Midbrain (tissue), 1 donor: ENCODE measurements around the gene SRCAP.
A peak's percentile ranks its signal among the peaks of the same experiment; 100 is the strongest.

ENCODE experiments used
- DNase-seq: peaks from one replicate; lab custom pipeline; 2025; lab: John Stamatoyannopoulos, UW

The SRCAP gene

DNA sequence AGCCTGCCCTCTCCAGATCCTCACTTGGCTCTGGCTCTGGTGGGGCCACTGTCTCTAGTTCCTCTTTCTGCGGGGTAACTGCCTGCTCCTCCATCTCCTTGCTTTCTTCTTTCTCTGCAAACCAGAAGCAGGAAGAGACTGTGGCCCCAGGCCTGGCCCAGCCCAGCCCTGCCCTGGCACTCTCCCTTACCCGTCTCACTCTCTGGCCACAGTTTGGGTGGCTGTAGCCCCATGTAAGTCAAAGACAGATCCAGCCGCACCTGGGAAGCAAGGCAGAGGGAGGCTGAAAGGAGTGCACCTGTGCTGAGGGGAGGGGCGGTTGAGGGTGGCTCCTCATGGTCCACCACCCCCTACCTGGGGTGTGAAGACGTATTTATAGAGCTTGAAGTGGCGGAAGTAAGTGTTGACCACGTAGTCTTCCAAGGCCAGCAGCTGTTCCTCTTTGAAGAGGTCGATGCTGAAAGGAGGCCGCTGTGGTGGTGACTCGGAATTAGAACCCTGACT is 60.1 kb downstream of the SRCAP start:
- no peak for DNase-seq

DNA sequence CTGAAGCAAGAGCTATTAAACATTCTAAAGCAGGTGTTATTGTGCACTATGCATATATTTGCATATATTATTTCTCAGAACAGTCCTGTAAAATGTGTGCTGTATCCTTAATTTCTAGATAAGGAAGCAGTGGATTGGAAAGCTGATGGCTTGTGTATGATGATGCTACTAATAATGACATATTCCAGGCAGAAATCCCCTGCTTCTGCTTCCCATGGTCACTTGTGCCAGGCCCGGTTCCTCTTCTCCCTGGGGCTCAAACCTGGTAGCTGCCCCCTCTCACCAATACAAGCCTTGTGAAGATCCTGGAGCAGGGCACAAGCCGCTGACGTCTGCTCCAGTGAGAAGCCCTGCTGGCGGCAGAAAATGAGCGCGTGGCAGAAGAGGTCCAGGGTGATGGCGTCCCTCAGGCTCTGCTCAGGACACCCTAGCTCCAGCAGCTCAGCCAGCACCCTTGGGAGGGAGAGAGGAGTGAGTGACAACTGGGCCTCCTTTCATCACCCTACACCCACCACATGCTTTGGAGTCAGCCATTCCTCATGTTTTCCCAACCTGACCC is 61.1 kb downstream of the SRCAP start:
- no peak for DNase-seq

DNA sequence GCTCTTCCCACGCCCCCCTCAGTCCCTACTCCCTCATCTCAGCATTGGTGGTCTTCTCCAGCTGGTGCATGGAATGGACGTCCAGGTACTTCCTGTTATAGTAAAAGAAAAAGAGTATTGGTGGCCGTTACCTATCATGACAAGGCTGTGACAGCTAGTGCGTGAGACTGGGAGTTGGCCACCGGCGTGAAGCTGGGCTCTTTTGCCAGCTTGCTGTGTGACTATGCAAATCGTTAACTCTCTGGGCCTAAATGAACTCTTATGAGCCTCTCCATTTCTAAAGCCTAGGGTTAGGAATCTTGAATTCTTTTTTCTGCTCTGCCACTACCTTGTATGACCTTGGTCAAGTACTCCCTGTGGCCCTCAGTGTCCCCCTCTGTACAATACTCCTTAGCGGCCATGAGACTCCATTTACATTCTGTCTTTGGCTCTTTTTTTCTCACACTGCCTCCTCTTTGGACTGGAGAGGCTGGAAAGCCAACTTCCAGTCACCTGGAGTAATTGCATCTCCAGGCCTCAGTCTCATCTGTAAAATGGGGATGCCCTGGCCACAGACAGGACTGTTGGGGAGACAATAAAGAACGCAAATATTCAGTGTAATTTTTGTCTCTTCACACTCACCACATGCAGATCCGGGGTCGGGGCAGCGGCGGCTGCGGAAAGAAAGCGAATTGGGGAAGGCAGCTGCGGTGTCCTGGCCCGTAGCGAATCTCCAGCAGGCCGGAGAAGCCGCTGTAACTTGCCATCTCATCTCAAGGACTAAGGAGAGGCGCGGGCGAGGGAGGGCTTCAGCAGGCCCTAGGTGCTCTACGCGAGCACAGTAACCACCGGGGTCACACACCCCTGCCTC is 61.8 kb downstream of the SRCAP start:
- DNase-seq: no peak

DNA sequence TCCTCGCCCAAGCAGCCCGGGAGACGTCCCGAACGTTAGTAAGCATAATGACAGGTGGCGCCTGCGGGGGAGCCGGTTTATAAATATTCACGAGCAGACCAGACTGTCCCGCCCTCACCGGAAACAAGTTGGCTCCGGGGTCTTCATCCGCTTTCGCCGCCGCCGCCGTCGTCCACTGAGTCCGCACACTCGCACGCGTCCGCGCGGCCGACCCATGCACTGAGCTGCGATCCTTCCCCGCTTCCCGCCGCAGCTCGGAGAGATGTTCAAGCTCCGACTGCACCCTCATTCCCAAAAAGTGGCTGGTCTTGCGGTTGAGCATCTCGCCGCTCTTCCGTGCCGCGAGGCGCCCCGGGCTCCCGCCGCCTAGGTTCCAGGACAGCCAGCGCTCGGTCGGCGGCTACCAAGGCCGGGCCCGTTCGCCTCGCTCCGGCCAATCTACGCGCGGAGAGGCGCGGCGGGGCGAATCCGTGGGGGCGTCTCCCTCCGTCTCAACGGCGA is 62.5 kb downstream of the SRCAP start:
- no peak for DNase-seq

DNA sequence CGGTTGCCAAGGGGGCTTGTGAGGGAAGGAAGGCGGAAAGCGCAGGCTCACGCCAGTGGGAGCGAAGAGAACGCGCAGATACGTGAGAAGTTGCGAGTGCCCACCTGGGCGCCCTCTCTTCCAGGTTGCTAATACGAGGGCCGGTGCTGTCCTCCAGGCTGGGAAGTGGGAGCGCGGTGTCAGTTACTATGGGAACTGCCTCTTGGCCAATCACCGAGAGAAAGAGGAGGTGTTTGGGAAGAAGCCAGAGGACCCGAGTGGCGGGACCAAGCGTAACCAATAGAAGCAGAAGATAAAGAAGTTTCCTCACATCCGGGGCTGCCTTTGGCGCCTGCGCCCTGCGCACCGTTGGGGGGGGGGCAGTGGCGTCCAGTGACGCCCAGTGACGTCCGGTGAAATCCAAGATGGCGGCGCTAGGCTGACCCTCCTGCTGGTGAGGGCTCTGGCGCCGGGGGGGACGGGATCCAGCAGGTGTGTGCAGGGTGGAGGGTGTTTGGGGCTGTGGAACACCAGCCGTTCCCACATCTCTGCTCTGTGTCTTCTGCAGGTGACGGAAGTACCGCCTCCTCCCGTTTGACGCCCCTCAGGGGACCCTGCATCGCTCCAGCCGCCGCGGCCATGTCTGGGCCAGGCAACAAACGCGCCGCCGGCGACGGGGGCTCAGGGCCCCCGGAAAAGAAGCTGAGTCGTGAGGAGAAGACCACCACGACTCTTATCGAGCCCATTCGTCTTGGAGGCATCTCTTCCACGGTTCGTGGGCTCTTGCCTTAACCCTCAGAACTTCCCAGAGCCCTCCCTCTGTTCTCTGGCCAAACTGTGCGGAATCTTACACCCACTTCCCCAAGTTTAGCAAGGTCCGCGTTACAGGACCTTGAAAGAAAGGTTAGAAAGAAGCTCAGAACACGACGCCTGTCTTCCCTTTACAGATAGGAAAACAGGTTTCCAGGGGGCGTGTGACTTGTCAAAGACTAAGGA is 63.2 kb downstream of the SRCAP start, which contains the start of the genes CFAP119 and RNF40:
Gene CFAP119 (minus strand): TSS at position 135 of the 975 bp plus-strand sequence. CDS start 314 bp downstream, outside the sequence.
Gene RNF40 (plus strand): TSS at position 395 of the 975 bp plus-strand sequence. CDS start 224 bp downstream, at position 619.
- peak; percentile 97 for DNase-seq

DNA sequence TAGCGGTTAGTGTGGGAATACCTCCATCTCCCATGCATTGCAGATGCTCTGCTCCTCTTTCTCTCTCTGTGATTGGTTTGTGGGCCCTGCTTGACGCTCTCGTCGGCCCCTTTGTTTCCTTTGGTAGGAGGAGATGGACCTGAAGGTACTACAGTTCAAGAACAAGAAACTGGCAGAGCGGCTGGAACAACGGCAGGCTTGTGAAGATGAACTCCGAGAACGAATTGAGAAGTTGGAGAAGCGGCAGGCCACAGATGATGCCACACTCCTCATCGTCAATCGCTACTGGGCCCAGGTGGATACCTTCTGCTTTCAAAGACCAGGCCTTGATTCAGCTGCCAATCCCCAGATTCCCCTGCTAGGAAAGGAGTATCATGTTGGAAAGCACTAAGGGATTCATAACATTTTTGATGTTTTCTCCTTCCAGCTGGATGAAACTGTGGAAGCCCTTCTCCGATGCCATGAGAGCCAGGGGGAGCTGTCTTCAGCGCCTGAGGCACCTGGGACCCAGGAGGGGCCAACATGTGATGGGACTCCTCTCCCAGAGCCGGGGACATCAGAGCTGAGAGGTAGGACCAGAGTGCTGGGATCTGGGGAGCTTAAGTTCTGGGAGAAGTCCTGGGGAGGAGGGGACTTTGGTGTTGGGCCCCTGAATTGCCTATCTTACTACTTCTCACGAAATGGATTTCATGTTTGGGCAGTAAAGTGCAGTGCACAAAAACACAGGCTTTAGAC is 64.2 kb downstream of the SRCAP start:
- no peak for DNase-seq

DNA sequence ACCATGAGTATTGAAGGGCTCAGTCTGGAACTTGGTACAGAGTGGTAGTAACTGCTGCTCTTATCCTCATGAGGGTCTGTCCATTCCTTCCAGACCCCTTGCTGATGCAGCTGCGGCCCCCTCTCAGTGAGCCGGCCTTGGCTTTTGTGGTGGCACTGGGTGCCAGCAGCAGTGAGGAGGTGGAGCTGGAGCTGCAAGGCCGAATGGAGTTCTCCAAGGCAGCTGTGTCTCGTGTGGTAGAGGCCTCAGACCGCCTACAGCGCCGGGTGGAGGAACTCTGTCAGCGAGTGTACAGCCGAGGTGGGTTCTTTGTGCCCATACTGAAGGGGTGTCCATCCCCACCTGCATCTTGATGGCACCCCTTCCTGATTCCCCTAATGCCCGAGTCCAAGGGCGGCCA is 65.1 kb downstream of the SRCAP start:
- no peak for DNase-seq

DNA sequence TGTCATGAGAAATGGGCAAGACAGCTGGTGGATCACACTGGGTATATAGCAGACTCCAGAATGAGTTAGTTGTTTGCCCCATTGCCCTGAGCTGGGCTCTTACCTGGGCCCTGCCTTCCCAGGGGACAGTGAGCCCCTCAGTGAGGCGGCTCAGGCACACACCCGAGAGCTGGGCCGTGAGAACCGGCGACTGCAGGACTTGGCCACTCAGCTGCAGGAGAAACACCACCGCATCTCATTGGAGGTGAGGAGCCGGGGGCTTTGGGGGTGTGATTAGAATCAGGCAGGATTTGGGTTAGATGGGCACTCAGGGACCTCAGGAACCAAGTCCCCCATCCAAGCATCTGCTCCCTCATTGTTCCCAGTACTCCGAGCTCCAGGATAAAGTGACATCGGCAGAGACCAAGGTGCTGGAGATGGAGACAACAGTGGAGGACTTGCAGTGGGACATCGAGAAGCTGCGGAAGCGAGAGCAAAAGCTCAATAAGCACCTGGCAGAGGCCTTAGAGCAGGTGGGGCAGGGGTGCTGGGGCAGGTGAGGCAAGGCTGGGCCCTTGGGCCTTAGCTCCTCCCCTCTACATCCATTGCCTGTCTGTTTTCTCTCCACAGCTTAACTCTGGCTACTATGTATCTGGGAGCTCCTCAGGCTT is 66.0 kb downstream of the SRCAP start:
- DNase-seq: no peak

DNA sequence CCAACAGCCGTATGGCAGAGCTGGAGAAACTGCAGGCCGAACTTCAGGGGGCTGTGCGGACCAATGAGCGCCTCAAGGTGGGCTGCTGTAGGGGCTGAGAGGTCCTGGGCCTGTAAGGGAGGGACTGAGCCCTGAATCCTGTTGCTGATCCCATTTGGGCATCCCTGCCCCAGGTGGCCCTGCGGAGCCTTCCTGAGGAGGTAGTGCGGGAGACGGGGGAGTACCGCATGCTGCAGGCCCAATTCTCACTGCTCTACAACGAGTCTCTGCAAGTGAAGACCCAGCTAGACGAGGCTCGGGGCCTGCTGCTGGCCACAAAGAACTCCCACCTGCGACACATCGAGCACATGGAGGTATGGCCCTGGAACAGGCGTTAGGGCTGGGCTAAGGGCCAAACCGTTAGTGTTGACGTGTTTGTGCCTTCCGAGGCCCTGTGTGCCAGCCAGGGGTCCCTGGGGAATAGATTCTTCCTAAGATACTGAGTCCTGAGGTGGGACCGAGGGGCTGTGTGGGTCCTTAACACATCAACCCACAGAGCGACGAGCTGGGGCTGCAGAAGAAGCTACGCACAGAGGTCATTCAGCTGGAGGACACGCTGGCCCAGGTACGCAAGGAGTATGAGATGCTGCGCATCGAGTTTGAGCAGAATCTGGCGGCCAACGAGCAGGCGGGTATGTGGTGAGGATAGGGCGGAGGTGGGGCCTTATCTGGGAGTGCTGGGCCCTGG is 67.4 kb downstream of the SRCAP start:
- no peak for DNase-seq

DNA sequence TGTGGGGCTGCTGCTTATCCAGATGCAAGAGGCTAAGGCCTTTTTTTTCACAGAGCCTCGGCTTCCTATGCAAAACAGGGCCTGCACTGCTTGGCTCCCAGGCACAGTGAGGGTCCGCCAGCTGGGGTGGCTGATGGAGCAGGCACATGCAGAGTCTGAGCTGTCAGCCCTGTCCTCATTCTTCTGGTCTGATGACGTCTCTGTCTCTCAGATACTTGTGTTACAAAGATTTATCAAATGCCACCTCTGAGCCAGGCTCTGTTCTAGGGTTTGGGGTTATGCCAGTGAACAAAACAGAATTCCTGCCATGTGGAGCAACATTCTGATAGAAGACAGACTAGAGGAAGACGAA is 67.9 kb downstream of the SRCAP start:
- no peak for DNase-seq

DNA sequence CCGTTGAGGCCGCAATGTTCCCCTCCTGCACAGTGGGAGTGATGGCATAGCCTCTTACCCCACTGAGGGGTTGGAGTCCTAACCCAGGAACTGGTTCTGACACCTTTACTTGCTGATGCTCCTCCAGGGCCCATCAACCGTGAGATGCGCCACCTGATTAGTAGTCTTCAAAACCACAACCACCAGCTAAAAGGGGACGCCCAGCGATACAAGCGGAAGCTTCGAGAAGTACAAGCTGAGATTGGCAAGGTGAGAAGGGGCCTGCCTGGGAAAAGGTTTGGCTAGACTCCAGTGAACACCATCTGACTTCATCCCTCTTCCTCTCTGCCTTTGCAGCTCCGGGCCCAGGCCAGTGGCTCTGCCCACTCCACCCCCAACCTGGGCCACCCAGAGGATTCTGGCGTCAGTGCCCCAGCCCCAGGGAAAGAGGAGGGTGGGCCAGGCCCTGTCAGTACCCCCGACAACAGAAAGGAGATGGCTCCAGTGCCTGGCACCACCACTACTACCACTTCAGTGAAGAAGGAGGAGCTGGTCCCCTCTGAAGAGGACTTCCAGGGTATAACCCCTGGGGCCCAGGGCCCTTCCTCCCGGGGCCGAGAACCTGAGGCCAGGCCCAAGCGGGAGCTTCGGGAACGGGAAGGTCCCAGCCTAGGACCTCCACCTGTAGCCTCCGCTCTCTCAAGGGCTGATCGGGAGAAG is 68.9 kb downstream of the SRCAP start:
- DNase-seq: no peak

DNA sequence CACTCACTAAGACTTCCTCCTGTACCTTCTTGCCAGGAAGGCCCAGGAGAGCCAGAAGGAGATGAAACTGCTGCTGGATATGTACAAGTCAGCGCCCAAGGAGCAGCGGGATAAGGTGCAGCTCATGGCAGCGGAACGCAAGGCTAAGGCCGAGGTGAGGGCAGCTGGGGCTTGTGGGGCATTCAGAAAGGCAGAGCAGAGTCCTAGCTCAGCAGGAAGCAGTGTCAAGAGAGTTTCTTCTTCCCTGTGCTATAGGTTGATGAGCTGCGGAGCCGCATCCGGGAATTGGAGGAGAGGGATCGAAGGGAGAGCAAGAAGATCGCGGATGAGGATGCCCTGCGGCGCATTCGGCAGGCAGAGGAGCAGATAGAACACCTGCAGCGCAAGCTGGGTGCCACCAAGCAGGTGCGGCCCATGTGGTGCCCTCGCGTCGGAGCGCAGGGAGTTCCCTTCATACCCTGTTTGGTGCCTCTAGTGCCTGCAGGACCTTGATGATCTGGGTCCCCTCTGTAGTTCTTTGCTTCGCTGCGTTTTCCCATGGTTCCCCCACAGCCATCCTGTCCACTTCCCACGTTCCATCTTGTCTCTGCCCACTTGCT is 69.7 kb downstream of the SRCAP start:
- no peak for DNase-seq

DNA sequence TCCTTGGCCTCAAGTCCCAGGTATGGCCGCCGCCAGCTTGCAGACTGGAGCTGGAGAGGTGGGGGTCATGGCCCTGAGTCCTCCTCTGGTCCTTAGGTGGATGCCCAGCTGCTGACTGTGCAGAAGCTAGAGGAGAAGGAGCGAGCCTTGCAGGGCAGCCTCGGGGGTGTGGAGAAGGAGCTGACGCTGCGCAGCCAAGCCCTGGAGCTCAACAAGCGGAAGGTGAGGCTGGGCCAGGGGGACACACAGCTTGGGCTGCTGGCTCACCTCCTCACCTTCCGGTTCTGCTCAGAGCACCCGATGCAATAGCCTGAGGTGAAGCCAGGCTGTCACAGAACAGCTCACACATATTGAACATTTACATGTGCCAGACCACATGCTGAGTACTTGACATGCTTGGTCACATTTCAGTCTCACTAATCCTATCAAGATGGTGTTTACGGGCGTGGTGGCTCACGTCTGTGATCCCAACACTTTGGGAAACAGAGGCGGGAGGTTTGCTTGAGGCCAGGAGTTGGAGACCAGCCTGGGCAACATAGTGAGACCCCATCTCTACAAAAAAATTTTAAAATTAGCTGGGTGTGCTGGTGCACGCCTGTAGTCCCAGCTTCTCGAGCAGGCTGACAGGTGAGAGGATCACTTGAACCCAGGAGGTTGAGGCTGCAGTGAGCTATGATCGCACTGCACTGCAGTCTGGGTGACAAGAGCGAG is 70.6 kb downstream of the SRCAP start:
- no peak for DNase-seq

DNA sequence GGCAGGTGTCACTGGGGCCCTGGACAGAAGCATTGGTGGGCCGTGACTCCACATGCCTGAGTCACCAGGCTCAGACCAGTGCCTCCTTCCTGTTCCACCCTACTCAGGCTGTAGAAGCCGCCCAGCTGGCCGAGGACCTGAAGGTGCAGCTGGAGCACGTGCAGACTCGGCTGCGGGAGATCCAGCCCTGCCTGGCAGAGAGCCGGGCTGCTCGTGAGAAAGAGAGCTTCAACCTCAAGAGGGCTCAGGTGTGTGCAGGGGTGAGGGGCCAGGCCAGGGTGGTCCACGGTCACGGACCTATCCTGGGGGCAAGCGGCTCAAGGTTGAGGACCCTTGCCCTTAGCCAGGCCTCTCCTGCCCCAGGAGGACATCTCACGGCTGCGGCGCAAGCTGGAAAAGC is 72.8 kb downstream of the SRCAP start:
- DNase-seq: no peak

DNA sequence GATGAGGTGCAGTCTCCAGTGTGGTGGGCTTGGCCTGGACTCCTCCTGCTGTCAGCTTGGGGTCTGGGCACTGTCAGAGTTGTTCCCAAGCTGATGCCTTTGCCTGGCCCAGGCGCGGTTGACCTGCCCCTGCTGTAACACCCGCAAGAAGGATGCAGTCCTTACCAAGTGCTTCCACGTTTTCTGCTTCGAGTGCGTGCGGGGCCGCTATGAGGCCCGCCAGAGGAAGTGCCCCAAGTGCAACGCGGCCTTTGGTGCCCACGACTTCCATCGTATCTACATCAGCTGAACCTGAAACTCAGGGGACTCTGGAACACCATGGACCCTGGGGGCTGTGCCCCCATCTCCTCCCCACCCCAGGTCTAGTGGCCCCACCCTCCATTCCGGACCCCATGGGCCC is 74.9 kb downstream of the SRCAP start:
- no peak for DNase-seq

DNA sequence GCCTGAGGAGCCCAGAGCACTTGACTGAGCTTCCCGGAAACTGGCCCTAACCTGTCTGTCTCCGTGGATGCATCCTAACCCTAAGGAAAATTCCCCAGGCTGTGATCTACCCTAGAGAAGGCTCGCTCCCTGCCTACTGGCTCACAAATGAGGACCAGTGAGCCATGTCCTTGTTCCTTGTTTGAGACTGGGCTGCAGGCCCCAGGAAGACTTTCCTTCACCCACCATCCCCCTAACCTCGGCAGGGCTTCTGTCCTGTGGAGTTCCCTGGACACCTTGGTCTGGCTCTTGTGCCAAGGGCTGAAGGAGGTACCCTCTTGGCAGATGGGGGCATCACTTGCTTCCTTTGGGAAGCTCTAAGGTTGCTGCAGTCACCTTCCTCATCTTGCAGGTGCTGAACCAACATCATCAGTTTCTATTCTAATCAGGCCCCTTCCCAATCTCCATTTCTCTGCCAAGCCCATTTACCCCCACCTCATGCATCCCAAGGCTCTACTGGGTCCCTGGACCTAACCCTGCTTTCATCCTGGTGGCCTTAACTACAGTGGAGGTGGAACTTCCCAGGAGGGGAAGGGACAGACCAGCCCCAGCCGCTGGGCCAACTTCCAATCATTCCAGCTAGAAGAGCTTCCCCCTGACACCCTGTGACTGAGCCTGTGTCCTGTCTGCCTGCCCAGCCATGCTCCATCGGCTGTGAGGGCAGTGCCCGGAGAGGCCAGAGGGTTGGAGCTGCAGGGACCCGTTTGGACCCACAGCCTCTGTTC is 75.6 kb downstream of the SRCAP start:
- DNase-seq: no peak

DNA sequence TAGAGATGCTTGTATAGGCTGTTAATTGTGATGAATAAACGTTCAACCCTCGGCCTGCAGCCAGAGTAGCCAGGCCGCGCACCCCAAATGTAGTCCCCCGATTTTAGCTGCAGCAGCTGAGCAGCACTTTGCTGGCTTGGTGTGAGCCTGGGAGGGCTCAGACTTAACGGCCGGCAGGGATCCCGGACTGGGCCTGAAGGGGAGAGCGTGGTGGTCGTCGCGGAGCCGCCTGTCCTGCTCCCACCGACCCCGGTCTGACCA is 76.1 kb downstream of the SRCAP start:
- no peak for DNase-seq
